Neural cell (in vitro differentiated cells): Measurements from ENCODE around the gene NACC2.

Experiments used
- EP300 ChIP-seq: fragments of 450-650 bp; conservative IDR thresholded peaks from 2 replicates; pipeline ENCODE4 v1.6.1; 2014; ENCODE audit warnings: antibody characterized with exemption, mild to moderate bottlenecking, moderate library complexity; ENCODE audit not compliant: poor library complexity, severe bottlenecking
- EZH2 ChIP-seq: fragments of 200-600, 300-800 bp; shearing (Covaris generic), sonication (generic); IDR thresholded peaks from 2 replicates; pipeline ENCODE4 v1.6.1; 2014; ENCODE audit warnings: antibody characterized with exemption, low read length, borderline replicate concordance, mild to moderate bottlenecking; ENCODE audit not compliant: insufficient read depth, poor library complexity, severe bottlenecking
- MXI1 ChIP-seq: fragments of 450-650 bp; conservative IDR thresholded peaks from 2 replicates; pipeline ENCODE4 v1.6.1; 2014; ENCODE audit warnings: antibody characterized with exemption, mild to moderate bottlenecking; ENCODE audit not compliant: poor library complexity, severe bottlenecking
- POLR2AphosphoS5 ChIP-seq: IDR thresholded peaks from 2 replicates; pipeline ENCODE4 v1.6.1; 2012
- SMC3 ChIP-seq: fragments of 450-650 bp; conservative IDR thresholded peaks from 2 replicates; pipeline ENCODE4 v1.6.1; 2014; ENCODE audit warnings: antibody characterized with exemption, mild to moderate bottlenecking, moderate library complexity; ENCODE audit not compliant: poor library complexity
- TAF1 ChIP-seq: IDR thresholded peaks from 2 replicates; pipeline ENCODE4 v1.6.1; 2012; ENCODE audit warnings: low read depth
- TF ChIP-seq, protein P1 (sequence below): fragments of 450-650 bp; IDR thresholded peaks from 2 replicates; pipeline ENCODE4 v1.5.1; 2014; ENCODE audit warnings: antibody characterized with exemption, mild to moderate bottlenecking, moderate library complexity; ENCODE audit not compliant: poor library complexity, severe bottlenecking
- TF ChIP-seq, protein P2 (sequence below): IDR thresholded peaks from 2 replicates; pipeline ENCODE4 v1.6.1; 2012; ENCODE audit warnings: borderline replicate concordance

DNA sequence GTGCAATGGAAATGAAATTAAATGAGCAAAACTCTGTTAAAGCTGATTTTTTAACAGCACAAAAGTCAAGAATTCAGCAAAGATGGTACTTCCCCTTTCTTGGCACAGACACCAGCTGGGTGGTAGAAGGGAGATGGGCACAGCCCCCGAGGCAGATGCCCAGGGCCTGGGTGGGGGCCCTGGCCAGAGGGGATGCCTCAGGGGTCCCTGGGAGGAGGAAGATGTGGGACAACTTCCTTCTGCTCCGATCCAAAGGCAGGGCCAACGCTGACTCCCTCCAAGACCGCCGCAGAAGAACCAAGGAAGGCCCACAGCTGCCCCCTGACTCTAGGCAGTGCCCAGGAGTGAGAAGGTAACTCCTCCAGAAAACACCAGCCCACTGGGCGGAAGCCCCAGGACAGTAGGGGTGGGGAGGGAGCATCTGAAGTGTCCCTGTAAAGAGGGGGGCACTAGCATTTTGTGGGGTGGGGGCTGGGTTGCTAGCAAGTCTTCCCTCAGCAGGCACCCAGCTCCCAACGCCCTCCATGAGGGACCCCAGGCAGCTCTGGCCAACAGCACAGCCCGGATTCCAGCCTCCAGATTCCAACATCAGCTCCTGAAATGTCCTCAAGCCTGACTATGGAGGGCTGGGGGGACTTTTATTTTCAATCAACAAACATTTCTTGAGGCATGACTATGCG is 4.9 kb downstream of the NACC2 start:
- TF ChIP-seq, protein P1, sequence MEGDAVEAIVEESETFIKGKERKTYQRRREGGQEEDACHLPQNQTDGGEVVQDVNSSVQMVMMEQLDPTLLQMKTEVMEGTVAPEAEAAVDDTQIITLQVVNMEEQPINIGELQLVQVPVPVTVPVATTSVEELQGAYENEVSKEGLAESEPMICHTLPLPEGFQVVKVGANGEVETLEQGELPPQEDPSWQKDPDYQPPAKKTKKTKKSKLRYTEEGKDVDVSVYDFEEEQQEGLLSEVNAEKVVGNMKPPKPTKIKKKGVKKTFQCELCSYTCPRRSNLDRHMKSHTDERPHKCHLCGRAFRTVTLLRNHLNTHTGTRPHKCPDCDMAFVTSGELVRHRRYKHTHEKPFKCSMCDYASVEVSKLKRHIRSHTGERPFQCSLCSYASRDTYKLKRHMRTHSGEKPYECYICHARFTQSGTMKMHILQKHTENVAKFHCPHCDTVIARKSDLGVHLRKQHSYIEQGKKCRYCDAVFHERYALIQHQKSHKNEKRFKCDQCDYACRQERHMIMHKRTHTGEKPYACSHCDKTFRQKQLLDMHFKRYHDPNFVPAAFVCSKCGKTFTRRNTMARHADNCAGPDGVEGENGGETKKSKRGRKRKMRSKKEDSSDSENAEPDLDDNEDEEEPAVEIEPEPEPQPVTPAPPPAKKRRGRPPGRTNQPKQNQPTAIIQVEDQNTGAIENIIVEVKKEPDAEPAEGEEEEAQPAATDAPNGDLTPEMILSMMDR, result no peak
- TF ChIP-seq EP300 (no peak), POLR2AphosphoS5 (no peak), EZH2 (no peak), MXI1 (no peak), TAF1 (no peak), SMC3 (no peak)
- TF ChIP-seq, protein P2, sequence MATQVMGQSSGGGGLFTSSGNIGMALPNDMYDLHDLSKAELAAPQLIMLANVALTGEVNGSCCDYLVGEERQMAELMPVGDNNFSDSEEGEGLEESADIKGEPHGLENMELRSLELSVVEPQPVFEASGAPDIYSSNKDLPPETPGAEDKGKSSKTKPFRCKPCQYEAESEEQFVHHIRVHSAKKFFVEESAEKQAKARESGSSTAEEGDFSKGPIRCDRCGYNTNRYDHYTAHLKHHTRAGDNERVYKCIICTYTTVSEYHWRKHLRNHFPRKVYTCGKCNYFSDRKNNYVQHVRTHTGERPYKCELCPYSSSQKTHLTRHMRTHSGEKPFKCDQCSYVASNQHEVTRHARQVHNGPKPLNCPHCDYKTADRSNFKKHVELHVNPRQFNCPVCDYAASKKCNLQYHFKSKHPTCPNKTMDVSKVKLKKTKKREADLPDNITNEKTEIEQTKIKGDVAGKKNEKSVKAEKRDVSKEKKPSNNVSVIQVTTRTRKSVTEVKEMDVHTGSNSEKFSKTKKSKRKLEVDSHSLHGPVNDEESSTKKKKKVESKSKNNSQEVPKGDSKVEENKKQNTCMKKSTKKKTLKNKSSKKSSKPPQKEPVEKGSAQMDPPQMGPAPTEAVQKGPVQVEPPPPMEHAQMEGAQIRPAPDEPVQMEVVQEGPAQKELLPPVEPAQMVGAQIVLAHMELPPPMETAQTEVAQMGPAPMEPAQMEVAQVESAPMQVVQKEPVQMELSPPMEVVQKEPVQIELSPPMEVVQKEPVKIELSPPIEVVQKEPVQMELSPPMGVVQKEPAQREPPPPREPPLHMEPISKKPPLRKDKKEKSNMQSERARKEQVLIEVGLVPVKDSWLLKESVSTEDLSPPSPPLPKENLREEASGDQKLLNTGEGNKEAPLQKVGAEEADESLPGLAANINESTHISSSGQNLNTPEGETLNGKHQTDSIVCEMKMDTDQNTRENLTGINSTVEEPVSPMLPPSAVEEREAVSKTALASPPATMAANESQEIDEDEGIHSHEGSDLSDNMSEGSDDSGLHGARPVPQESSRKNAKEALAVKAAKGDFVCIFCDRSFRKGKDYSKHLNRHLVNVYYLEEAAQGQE, result no peak
